HG03060 (cell line): Measurements from ENCODE around the gene AIG1.
"Not testable (repeated sequence)": the region's sequence is repeated elsewhere in the genome, so short reads cannot be mapped to it uniquely, and the experiment has no call there.

Experiments
- ATAC-seq: cut with Tn5 transposase; IDR thresholded peaks from one replicate; pipeline ENCODE4 v1.9.1; 2021; ENCODE audit warnings: low read depth, moderate number of reproducible peaks; ENCODE audit not compliant: unreplicated experiment

The AIG1 gene

DNA sequence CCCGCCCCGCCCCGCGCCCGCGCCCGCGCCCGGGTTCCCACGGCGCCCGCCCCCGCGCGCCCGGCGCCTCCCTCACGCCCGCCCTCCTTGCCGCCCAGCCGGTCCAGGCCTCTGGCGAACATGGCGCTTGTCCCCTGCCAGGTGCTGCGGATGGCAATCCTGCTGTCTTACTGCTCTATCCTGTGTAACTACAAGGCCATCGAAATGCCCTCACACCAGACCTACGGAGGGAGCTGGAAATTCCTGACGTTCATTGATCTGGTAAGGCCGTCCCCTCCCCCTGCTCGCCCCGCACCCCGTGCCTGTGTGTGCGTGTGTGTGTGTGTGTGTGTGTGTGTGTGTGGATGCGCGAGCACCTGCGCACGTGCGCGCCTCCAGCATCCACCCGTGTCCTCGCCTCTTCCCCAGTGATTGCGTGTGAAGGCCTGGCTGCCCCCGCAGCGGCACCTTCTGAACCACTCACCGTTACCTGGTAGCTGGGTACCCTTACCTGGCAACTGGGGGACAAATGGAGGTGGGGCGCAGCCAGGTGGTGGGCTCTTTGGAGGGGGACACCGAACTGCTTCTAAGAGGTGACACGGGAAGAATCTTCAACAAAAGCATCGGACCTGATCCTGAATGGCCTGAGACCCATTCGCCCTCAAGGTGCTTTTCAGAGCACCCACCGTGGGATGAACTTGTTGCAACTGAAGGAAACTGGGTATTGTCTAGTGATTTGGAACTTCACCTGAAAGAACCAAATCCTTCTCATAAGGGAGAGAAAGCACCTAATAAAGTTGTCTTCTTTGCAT, at the start of gene AIG1:
Gene AIG1, plus strand, starts transcription at position 84 of the 791 bp plus-strand sequence. Its CDS starts 37 bp downstream, at position 121.
- ATAC-seq: peak; percentile 23

- ATAC-seq: no peak
These were observed 45.9 kb upstream of the AIG1 start for GRCh38 chr6:143014764-143015163.

DNA sequence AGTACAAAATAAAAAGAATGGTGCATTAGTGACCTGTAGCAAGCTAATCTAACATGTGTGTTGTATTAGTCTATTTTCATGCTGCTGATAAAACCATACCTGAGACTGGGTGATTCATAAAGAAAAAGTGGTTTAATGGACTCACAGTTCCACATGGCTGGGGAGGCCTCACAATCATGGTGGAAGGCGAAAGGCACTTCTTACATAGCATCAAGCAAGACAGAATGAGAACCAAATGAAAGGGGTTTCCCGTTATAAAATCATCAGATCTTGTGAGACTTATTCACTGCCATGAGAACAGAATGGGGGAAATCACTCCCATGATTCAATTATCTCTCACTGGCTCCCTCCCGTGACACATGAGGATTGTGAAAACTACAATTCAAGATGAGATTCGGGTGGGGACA, 45.4 kb upstream of the AIG1 start:
- ATAC-seq: no peak

- no peak for ATAC-seq
These were observed 41.7 kb upstream of the AIG1 start for GRCh38 chr6:143018955-143019354.

DNA sequence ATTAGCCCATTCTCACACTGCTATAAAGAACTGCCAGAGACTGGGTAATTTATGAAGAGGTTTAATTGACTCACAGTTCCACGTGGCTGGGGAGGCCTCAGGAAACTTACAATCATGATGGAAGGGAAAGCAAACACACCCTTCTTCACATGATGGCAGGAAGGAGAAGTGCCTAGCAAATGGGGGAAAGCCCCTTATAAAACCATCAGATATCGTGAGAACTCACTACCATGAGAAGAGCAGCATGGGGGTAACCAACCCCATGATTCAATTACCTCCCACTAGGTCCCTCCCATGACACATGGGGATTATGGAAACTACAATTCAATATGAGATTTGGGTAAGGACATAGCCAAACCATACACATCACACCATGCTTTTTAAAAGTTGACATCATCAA, 39.8 kb upstream of the AIG1 start:
- not testable (repeated sequence) for ATAC-seq

DNA sequence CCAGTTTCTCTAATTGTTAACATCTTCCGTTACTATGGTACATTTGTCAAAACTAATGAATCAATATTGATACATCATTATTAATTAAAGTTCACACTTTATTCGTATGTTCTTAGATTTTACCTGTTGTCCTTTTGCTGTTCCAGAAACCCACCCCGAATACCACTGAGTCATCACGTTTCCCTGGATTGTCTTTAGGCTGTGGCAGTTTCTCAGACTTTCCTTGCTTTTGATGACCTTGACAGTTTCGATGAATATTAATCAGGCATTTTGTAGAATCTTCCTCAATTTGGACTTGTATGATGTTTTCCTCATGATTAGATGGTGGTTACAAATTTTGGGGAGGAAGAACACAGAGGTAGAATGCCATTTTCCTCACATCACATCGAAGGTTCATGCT, 39.1 kb upstream of the AIG1 start:
- no peak for ATAC-seq

DNA sequence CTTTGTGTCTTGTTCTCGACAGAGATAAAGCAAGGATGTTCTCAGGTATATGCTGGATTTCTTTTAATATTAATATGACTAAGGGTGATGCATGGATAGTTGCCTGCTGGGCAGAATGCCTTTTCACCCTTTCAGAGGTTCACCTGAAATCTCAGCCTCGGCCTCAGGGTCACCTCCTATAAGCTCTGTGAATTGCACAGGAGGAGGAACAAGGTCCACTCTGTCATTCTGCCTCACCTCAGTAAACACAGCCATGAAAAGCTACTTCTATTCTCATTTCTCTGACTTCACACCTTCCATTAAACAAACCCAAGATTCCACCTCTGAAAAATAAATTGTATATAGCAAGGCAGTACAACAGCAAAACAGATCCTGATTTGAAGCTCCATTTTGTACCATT, 38.1 kb upstream of the AIG1 start:
- no peak for ATAC-seq

- ATAC-seq: no peak
These were observed 37.0 kb upstream of the AIG1 start for GRCh38 chr6:143023695-143024094.

GRCh38 chr6:143024977-143025376, 35.7 kb upstream of the AIG1 start:
- no peak for ATAC-seq

GRCh38 chr6:143026696-143027449, 33.8 kb upstream of the AIG1 start:
- ATAC-seq: no peak

DNA sequence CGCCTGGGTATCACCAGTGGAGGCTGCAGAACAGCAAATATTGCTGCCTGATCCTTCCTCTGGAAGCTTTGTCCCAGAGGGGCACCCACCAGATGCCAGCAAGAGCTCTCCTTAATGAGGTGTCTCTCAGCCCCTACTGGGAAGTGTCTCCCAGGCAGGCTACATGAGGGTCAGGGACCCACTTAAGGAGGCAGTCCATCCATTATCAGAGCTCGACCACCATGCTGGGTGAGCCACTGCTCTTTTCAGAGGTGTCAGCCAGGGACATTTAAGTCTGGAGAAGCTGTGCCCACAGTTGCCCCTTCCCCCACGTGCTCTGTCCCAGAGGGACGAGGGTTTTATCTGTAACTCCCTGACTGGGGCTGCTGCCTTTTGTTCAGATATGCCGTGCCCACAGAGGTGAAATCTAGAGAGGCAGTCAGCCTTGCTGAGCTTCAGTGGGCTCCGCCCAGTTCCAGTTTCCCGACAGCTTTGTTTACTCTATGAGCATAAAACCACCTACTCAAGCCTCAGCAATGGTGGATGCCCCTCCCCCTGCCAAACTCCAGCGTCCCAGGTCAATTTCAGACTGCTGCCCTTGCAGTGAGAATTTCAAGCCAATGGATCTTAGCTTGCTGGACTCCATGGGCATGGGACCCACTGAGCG, 25.9 kb upstream of the AIG1 start:
- ATAC-seq: no peak

GRCh38 chr6:143037470-143037869, 23.2 kb upstream of the AIG1 start:
- no peak for ATAC-seq

- ATAC-seq: no peak
These were observed 21.9 kb upstream of the AIG1 start for GRCh38 chr6:143038833-143039232.

- no peak for ATAC-seq
These were observed 21.1 kb upstream of the AIG1 start for GRCh38 chr6:143039548-143039947.

GRCh38 chr6:143040018-143040417, 20.7 kb upstream of the AIG1 start:
- ATAC-seq: no peak

DNA sequence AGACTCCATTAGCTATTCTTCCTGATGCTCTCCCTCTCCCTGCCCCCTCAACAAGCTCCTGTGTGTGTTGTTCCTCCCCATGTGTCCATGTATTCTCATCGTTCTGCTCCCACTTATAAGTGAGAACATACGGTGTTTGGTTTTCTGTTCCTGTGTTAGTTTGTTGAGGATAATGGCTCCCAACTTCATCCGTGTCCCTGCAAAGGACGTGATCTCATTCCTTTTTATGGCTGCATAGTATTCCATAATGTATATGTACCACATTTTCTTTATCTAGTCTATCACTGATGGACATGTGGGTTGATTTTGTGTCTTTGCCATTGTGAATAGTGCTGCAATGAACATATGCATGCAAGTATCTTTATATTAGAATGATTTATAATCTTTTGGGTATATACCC, 16.3 kb upstream of the AIG1 start:
- ATAC-seq: not testable (repeated sequence)

DNA sequence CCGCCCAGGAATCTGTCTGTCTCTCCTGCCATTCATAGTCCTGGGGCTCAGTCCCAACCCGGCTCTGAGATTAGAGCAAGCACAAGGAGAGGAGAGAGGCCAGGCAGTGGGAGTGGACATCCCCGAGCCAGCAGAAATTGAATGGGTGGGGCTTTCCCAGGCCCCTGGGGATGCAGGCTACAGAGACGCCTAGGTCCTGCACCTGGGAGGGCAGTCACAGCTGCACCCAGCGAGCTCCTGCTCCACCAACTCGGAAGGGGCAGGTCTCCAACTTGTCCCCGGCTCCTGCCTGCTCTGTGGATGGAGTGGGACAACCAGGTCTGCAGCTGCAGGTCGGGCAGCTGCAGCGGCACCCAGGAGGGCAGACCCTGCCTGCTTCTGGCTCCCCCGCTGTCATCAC, 11.1 kb upstream of the AIG1 start:
- no peak for ATAC-seq

DNA sequence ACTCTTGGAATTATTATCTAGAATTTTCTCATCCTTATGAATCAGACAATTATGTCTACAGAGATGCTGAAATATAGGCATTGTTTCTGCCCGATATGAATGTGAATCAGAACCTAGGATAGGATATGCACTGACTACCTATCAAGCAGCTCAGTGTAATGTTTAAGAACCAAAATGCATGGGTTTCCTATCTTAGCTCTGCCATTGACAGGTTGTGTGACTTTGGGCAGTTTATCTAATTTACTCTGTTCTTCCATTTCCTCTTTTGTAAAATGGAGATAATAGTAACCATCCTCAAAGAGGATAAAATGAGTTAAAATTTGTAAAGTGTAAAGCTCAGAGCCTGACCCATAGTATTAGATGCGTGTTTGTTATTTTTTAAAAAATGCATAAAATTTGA, 10.2 kb upstream of the AIG1 start:
- no peak for ATAC-seq

- no peak for ATAC-seq
These were observed 8.4 kb upstream of the AIG1 start for GRCh38 chr6:143052282-143052681.

GRCh38 chr6:143053856-143054255, 6.8 kb upstream of the AIG1 start:
- ATAC-seq: no peak

DNA sequence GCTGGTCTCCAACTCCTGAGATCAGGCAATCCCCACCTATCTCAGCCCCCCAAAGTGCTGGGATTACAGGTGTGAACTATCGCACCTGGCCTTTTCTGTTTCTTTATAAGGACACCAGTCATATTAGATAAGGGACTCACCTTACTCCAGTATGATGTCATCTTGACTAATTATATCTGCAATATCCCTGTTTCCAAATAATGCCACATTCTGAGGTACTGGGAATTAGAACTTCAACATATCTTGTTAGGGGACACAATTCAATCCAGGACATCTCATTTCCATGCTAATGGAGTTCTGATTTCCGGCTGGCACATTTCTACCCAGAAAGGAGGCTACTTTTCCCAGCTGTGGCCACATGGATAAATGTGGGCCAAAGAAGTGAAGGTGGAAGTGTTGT, 6.4 kb upstream of the AIG1 start:
- ATAC-seq: no peak
